ENCODE results near the gene CLSTN3.

Gene CLSTN3

DNA sequence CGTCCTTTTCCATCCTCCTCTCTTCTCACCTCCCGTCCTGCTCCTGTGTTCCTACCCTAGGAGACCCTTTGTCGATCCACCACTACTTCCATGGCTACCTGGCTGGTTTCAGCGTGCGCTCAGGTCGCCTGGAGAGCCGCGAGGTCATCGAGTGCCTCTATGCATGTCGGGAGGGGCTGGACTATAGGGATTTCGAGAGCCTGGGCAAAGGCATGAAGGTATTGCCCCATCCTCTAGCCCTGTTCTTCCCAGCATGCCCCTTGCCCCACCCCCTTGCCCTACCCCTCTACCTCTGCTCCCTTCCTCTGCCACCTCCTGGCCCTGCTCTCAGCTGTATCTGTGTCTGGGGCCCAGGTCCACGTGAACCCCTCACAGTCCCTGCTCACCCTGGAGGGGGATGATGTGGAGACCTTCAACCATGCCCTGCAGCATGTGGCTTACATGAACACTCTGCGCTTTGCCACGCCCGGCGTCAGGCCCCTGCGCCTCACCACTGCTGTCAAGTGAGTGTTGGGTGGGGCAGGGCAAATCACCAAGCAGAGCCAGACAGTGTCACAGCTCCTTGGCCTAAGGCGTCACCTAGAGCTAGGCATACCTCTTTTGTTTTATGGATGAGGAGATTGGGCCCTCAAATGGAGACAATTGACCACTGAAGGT, 12.8 kb downstream of the CLSTN3 start (continued):
- no peak for TF ChIP-seq ZFP37 (tag by site-specific recombination; IDR thresholded peaks at IDR 0.05)
- TF ChIP-seq ZBTB1 (tag by site-specific recombination; IDR thresholded peaks at IDR 0.05) = no peak
- TF ChIP-seq ZEB2 (tag by site-specific recombination; IDR thresholded peaks at IDR 0.05) = no peak
- TF ChIP-seq ZNF629 (tag by site-specific recombination; IDR thresholded peaks at IDR 0.05) = no peak
- no peak for TF ChIP-seq ZNF514 (tag by site-specific recombination; IDR thresholded peaks at IDR 0.05)
- no peak for TF ChIP-seq OVOL3 (tag by site-specific recombination; IDR thresholded peaks at IDR 0.05)
- no peak for TF ChIP-seq ZSCAN30 (tag by site-specific recombination; IDR thresholded peaks at IDR 0.05)

DNA sequence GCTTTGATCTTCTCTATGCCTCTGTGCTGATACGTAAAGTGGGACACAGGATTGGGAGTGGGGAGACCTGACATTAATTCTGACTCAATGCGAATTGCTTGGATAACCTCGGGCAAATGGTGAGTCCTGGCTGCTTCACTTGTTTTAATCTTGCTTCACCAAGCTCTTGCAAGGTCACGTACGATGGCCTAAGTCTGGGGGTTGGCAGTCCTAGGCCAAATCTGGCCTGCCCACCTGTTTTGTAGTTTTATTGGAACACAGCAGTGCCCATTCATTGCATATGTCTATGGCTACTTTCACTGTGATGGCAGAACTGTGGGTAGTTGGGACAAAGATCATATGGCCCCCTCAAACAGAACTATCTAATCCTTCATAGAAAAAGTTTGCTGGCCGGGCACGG, 13.4 kb downstream of the CLSTN3 start:
- Histone ChIP-seq H3K4me3 (ENCODE audit: low read depth, low read length) (no peak overlapping the region), H3K9me3 (ENCODE audit: control insufficient read depth, insufficient read depth, low read depth, low read length) (no peaks in the 10 kb centered on the region), H3K27ac (ENCODE audit: extremely low read depth, low read depth, low read length) (no peak overlapping the region), H3K4me1 (ENCODE audit: control insufficient read depth, insufficient read depth, low read length) (no peaks in the 10 kb centered on the region), H3K36me3 (ENCODE audit: control insufficient read depth in 2 of 2, insufficient read depth in 1 of 2, low read length in 2 of 2) (peaks cover 3 to 65% of the 10 kb centered on the region in 2 experiments; a peak in 2 of 3 replicates)
- CTCF ChIA-PET = interaction anchor here (0.6 to 3.5 kb wide), 12 partner anchors 11 to 199 kb away, joined by 3 to 43 read pairs (median 6); partner anchors contain the start of genes C12orf57, C1RL, PEX5 and RNU7-1
- no peak for TF ChIP-seq TCF7L2 (IDR thresholded peaks at IDR 0.05; ENCODE audit: borderline replicate concordance, low read depth, low read length)
- POLR2A ChIA-PET = no interaction called here

DNA sequence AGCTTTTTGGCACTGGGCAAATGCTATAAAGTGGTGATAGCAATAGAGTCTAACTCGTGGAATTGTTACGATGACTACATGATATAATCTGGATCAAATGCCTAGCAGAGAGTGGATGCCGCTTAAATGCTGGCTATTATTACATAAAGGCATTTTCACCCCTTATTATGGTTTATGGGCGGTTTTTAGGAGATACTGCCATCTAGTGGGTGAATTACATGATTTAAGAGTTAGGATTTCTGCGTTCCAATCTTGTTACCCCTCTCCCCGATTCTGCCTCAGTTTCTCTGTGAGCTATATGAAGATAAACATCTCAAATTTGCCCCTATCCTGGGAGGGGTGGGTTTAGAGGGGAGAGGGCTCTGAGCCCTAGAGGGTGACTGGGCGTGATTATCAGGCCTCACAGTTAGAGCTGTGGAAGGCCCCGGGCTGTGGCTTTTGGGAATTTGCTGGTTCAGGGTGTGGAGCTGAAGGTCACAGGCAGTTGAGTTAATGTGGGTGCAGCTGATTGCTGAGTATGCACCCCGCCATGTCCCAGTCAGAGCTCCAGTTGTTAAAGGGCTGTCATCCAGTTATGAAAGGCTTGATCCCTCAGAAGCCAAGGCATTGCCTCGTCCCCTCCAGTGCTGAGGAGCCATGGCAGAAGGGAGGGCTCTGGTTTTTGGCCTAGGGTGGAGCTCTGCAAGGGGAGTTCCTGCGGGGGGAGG, 14.4 kb downstream of the CLSTN3 start:
- Histone ChIP-seq H3K4me3 (ENCODE audit: low read depth, low read length) (no peak overlapping the region), H3K9me3 (ENCODE audit: control insufficient read depth, insufficient read depth, low read depth, low read length) (no peaks in the 10 kb centered on the region), H3K36me3 (ENCODE audit: control insufficient read depth in 2 of 2, insufficient read depth in 1 of 2, low read length in 2 of 2) (peaks cover 3 to 68% of the 10 kb centered on the region in 2 experiments; a peak in 2 of 3 replicates), H3K27ac (ENCODE audit: extremely low read depth, low read depth, low read length) (no peak overlapping the region), H3K4me1 (ENCODE audit: control insufficient read depth, insufficient read depth, low read length) (no peaks in the 10 kb centered on the region)
- ChIA-PET CTCF (interaction anchor here (0.5 to 3.5 kb wide), 28 partner anchors 9 to 717 kb away, joined by 3 to 43 read pairs (median 4); partner anchors contain the start of genes C12orf57, C1RL, PEX5 and RNU7-1), POLR2A (no interaction called here)
- TF ChIP-seq ZNF654 (tag by site-specific recombination; IDR thresholded peaks at IDR 0.05; ENCODE audit: low read depth) = peak; percentile 61
- TF ChIP-seq, protein P1, sequence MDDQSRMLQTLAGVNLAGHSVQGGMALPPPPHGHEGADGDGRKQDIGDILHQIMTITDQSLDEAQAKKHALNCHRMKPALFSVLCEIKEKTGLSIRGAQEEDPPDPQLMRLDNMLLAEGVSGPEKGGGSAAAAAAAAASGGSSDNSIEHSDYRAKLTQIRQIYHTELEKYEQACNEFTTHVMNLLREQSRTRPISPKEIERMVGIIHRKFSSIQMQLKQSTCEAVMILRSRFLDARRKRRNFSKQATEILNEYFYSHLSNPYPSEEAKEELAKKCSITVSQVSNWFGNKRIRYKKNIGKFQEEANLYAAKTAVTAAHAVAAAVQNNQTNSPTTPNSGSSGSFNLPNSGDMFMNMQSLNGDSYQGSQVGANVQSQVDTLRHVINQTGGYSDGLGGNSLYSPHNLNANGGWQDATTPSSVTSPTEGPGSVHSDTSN (CRISPR knock-in tag; IDR thresholded peaks at IDR 0.05) = no peak

DNA sequence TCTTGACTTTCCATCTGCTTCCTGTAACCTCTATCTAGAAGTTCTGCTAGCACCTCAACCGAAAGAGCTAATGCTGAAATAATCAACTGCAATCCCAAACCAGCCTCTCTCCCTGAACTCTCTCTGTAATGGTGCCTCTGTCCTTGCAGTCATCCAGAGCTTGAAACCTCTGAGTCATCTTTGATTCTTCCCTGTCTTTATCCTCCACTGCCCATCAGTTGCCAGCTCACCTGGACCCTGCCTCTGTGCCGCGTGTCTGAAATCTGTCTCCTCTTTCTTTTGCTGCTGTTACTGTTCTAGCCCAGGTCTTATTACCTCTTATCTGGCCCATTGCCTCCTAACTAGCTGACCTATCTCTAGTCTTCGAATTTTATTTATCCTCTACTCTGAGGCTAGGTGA, 15.5 kb downstream of the CLSTN3 start:
- no peak for TF ChIP-seq ZNF155 (tag by site-specific recombination; IDR thresholded peaks at IDR 0.05)
- TF ChIP-seq, protein P2, sequence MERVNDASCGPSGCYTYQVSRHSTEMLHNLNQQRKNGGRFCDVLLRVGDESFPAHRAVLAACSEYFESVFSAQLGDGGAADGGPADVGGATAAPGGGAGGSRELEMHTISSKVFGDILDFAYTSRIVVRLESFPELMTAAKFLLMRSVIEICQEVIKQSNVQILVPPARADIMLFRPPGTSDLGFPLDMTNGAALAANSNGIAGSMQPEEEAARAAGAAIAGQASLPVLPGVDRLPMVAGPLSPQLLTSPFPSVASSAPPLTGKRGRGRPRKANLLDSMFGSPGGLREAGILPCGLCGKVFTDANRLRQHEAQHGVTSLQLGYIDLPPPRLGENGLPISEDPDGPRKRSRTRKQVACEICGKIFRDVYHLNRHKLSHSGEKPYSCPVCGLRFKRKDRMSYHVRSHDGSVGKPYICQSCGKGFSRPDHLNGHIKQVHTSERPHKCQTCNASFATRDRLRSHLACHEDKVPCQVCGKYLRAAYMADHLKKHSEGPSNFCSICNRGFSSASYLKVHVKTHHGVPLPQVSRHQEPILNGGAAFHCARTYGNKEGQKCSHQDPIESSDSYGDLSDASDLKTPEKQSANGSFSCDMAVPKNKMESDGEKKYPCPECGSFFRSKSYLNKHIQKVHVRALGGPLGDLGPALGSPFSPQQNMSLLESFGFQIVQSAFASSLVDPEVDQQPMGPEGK (tag by site-specific recombination; IDR thresholded peaks at IDR 0.05) = no peak
- TF ChIP-seq, protein P3, sequence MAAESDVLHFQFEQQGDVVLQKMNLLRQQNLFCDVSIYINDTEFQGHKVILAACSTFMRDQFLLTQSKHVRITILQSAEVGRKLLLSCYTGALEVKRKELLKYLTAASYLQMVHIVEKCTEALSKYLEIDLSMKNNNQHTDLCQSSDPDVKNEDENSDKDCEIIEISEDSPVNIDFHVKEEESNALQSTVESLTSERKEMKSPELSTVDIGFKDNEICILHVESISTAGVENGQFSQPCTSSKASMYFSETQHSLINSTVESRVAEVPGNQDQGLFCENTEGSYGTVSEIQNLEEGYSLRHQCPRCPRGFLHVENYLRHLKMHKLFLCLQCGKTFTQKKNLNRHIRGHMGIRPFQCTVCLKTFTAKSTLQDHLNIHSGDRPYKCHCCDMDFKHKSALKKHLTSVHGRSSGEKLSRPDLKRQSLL (tag by site-specific recombination; IDR thresholded peaks at IDR 0.05) = no peak
- TF ChIP-seq ZNF214 (tag by site-specific recombination; IDR thresholded peaks at IDR 0.05; ENCODE audit: borderline replicate concordance) = no peak
- TF ChIP-seq HOXC10 (CRISPR knock-in tag; IDR thresholded peaks at IDR 0.05) = no peak
- no peak for TF ChIP-seq ZNF2 (tag by site-specific recombination; IDR thresholded peaks at IDR 0.05)
- TF ChIP-seq EGR2 (tag by site-specific recombination; IDR thresholded peaks at IDR 0.05; ENCODE audit: low read depth) = no peak
- TF ChIP-seq, protein P4, sequence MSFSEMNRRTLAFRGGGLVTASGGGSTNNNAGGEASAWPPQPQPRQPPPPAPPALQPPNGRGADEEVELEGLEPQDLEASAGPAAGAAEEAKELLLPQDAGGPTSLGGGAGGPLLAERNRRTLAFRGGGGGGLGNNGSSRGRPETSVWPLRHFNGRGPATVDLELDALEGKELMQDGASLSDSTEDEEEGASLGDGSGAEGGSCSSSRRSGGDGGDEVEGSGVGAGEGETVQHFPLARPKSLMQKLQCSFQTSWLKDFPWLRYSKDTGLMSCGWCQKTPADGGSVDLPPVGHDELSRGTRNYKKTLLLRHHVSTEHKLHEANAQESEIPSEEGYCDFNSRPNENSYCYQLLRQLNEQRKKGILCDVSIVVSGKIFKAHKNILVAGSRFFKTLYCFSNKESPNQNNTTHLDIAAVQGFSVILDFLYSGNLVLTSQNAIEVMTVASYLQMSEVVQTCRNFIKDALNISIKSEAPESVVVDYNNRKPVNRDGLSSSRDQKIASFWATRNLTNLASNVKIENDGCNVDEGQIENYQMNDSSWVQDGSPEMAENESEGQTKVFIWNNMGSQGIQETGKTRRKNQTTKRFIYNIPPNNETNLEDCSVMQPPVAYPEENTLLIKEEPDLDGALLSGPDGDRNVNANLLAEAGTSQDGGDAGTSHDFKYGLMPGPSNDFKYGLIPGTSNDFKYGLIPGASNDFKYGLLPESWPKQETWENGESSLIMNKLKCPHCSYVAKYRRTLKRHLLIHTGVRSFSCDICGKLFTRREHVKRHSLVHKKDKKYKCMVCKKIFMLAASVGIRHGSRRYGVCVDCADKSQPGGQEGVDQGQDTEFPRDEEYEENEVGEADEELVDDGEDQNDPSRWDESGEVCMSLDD (tag by site-specific recombination; IDR thresholded peaks at IDR 0.05) = no peak
- TF ChIP-seq, protein P5, sequence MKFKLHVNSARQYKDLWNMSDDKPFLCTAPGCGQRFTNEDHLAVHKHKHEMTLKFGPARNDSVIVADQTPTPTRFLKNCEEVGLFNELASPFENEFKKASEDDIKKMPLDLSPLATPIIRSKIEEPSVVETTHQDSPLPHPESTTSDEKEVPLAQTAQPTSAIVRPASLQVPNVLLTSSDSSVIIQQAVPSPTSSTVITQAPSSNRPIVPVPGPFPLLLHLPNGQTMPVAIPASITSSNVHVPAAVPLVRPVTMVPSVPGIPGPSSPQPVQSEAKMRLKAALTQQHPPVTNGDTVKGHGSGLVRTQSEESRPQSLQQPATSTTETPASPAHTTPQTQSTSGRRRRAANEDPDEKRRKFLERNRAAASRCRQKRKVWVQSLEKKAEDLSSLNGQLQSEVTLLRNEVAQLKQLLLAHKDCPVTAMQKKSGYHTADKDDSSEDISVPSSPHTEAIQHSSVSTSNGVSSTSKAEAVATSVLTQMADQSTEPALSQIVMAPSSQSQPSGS (tag by site-specific recombination; IDR thresholded peaks at IDR 0.05; ENCODE audit: low read depth) = no peak
- H3K9me3 ChIP-seq (ENCODE audit: control insufficient read depth, insufficient read depth, low read depth, low read length) = no peaks in the 10 kb centered on the region
- ChIA-PET CTCF (interaction anchor here (0.6 to 3.5 kb wide), 9 partner anchors 9 to 660 kb away, joined by 3 to 43 read pairs (median 8); partner anchors contain the start of genes C1RL and PEX5), POLR2A (no interaction called here)
- H3K27ac ChIP-seq (ENCODE audit: extremely low read depth, low read depth, low read length) = no peak overlapping the region
- no peak overlapping the region for H3K4me3 ChIP-seq (ENCODE audit: low read depth, low read length)
- H3K4me1 ChIP-seq (ENCODE audit: control insufficient read depth, insufficient read depth, low read length) = no peaks in the 10 kb centered on the region
- peaks cover 3 to 73% of the 10 kb centered on the region in 2 experiments; a peak in 2 of 3 replicates for H3K36me3 ChIP-seq (ENCODE audit: control insufficient read depth in 2 of 2, insufficient read depth in 1 of 2, low read length in 2 of 2)

Data from HEK293 (cell line).